GM23338 (cell line): ENCODE measurements around the gene SHISAL1. TPM values are rescaled to one million over a fixed set of nuclear protein-coding genes. Genes with fewer than 3 reads are reported as not detected.

Experiments used
- ATAC-seq: fragments of 200-7000 bp; cut with Tn5 transposase; 3 replicates; pipeline ENCODE4 v1.9.1; 2020
- DNase-seq: peaks from one replicate; pipeline ENCODE4 v3.0.0-alpha.2; 2015; ENCODE audit warnings: low spot score
- H2AFZ ChIP-seq: fragments of 200-600 bp; sonication (generic); 2 replicates; pipeline ENCODE4 v1.8.0; 2016; ENCODE audit warnings: antibody characterized with exemption, mild to moderate bottlenecking, moderate library complexity
- H3F3A ChIP-seq: fragments of 200-600 bp; sonication (generic); replicated peaks from 2 replicates; pipeline ENCODE4 v1.8.0; 2017; ENCODE audit warnings: antibody characterized with exemption, mixed run types, low read depth
- H3K27ac ChIP-seq: fragments of 200-600 bp; sonication (generic); 2 replicates; pipeline ENCODE4 v1.6.1; 2016; ENCODE audit warnings: low read depth
- H3K27me3 ChIP-seq: fragments of 200-600 bp; sonication (generic); 2 replicates; pipeline ENCODE4 v1.8.0; 2016; ENCODE audit warnings: mild to moderate bottlenecking, mixed run types, moderate library complexity; ENCODE audit not compliant: insufficient read depth
- H3K36me3 ChIP-seq: fragments of 200-600 bp; sonication (generic); 2 replicates; pipeline ENCODE4 v1.8.0; 2016; ENCODE audit warnings: mild to moderate bottlenecking; ENCODE audit not compliant: insufficient read depth
- H3K4me1 ChIP-seq: fragments of 200-600 bp; sonication (generic); 2 replicates; pipeline ENCODE4 v1.8.0; 2016; ENCODE audit warnings: mild to moderate bottlenecking, moderate library complexity; ENCODE audit not compliant: insufficient read depth
- H3K4me2 ChIP-seq: fragments of 200-600 bp; sonication (generic); 2 replicates; pipeline ENCODE4 v1.7.1; 2017; ENCODE audit warnings: mixed run types
- H3K4me3 ChIP-seq: fragments of 200-600 bp; sonication (generic); 2 replicates; pipeline ENCODE4 v1.6.1; 2016; ENCODE audit warnings: mixed run types
- H3K79me2 ChIP-seq: fragments of 200-600 bp; sonication (generic); replicated peaks from 2 replicates; pipeline ENCODE4 v1.8.0; 2017; ENCODE audit warnings: mild to moderate bottlenecking; ENCODE audit not compliant: insufficient read depth
- H3K9me2 ChIP-seq: fragments of 200-600 bp; sonication (generic); 2 replicates; pipeline ENCODE4 v1.8.0; 2017; ENCODE audit not compliant: insufficient read depth
- H4K20me1 ChIP-seq: fragments of 200-600 bp; sonication (generic); replicated peaks from 2 replicates; pipeline ENCODE4 v1.8.0; 2017; ENCODE audit warnings: mild to moderate bottlenecking; ENCODE audit not compliant: insufficient read depth
- H3K27ac Mint-ChIP-seq: 2 replicates; pipeline ENCODE4 v1.8.0; 2020; ENCODE audit warnings: inconsistent platforms, mild to moderate bottlenecking, moderate library complexity, mixed read lengths
- H3K27me3 Mint-ChIP-seq: 3 replicates; pipeline ENCODE4 v1.8.0; 2022; ENCODE audit warnings: low read depth, mild to moderate bottlenecking, moderate library complexity, mixed read lengths, inconsistent platforms; ENCODE audit not compliant: insufficient read depth, poor library complexity
- H3K36me3 Mint-ChIP-seq: 3 replicates; pipeline ENCODE4 v1.8.0; 2021; ENCODE audit warnings: low read depth, mild to moderate bottlenecking, inconsistent platforms, moderate library complexity, mixed read lengths
- H3K4me1 Mint-ChIP-seq: 3 replicates; pipeline ENCODE4 v1.8.0; 2020; ENCODE audit warnings: mild to moderate bottlenecking, inconsistent platforms, mixed read lengths
- H3K4me3 Mint-ChIP-seq: 3 replicates; pipeline ENCODE4 v1.8.0; 2021; ENCODE audit warnings: moderate library complexity, mild to moderate bottlenecking, inconsistent platforms, mixed read lengths
- H3K9me3 Mint-ChIP-seq: 3 replicates; pipeline ENCODE4 v1.8.0; 2020; ENCODE audit warnings: moderate library complexity, mild to moderate bottlenecking, inconsistent platforms, mixed read lengths
- CREB1 ChIP-seq: fragments of 250-450 bp; sonication (Bioruptor Pico); IDR thresholded peaks from 2 replicates; pipeline ENCODE4 v1.5.0; 2020; ENCODE audit warnings: low read depth, mild to moderate bottlenecking, moderate library complexity
- CTCF ChIP-seq, 2 experiments: fragments of 200-600 bp in 1 of 2; sonication (generic) in 1 of 2; conservative IDR thresholded peaks; 2 replicates each; pipeline versions ENCODE4 v1.5.1 to v1.6.1; 2016 to 2017; ENCODE audit warnings: antibody characterized with exemption in 2 of 2, low read depth in 2 of 2, mild to moderate bottlenecking in 2 of 2, moderate library complexity in 1 of 2
- ETS1 ChIP-seq: IDR thresholded peaks from 2 replicates; pipeline ENCODE4 v1.6.1; 2016; ENCODE audit warnings: antibody characterized with exemption
- EZH2 ChIP-seq: fragments of 200-600 bp; sonication (generic); IDR thresholded peaks from one replicate; pipeline ENCODE4 v1.8.0; 2017; ENCODE audit warnings: antibody characterized with exemption, mild to moderate bottlenecking, low read depth; ENCODE audit not compliant: unreplicated experiment
- EZH2phosphoT487 ChIP-seq: fragments of 200-600 bp; sonication (generic); IDR thresholded peaks from one replicate; pipeline ENCODE4 v1.8.1; 2018; ENCODE audit warnings: antibody characterized with exemption; ENCODE audit not compliant: unreplicated experiment
- JUNB ChIP-seq: IDR thresholded peaks from one replicate; pipeline ENCODE4 v1.6.1; 2016; ENCODE audit warnings: antibody characterized with exemption; ENCODE audit not compliant: unreplicated experiment
- NANOG ChIP-seq: IDR thresholded peaks from 2 replicates; pipeline ENCODE4 v1.6.1; 2016; ENCODE audit warnings: antibody characterized with exemption, borderline replicate concordance
- POLR2AphosphoS5 ChIP-seq: IDR thresholded peaks from 2 replicates; pipeline ENCODE4 v1.6.1; 2016; ENCODE audit warnings: antibody characterized with exemption, low read depth
- REST ChIP-seq: IDR thresholded peaks from one replicate; pipeline ENCODE4 v1.6.1; 2018; ENCODE audit warnings: antibody characterized with exemption; ENCODE audit not compliant: unreplicated experiment
- STAT1 ChIP-seq: IDR thresholded peaks from one replicate; pipeline ENCODE4 v1.6.1; 2016; ENCODE audit warnings: antibody characterized with exemption; ENCODE audit not compliant: unreplicated experiment
- ZNF114 ChIP-seq: fragments of 250-450 bp; sonication (Bioruptor Pico); IDR thresholded peaks from 2 replicates; pipeline ENCODE4 v1.5.0; 2020; ENCODE audit warnings: mild to moderate bottlenecking, moderate library complexity
- ZNF331 ChIP-seq: fragments of 250-450 bp; sonication (Bioruptor Pico); IDR thresholded peaks from 2 replicates; pipeline ENCODE4 v1.5.0; 2020; ENCODE audit warnings: low read depth, mild to moderate bottlenecking, moderate library complexity
- ZNF462 ChIP-seq: fragments of 250-450 bp; sonication (Bioruptor Pico); IDR thresholded peaks from 2 replicates; pipeline ENCODE4 v1.5.0; 2020; ENCODE audit warnings: mild to moderate bottlenecking, moderate library complexity
- polyA plus RNA-seq: library from polyadenylated mRNA; unstranded; fragments of >200 nt; fragmentation: Nextera tagmentation; extraction: Ambion mirVana; gene quantifications from 2 replicates; pipeline ENCODE4 v1.2.1, GENCODE V29; 2016
- total RNA-seq: library from RNA; depleted of rRNA; stranded (reverse); fragments of >200 nt; shearing (Covaris generic); gene quantifications from 2 replicates; pipeline ENCODE4 v1.2.3, GENCODE V29; 2014

SHISAL1 gene
- total and polyA plus RNA-seq, 2 experiments from 2014 or later, result 0.71 to 3.4 TPM

GRCh38 chr22:44207981-44208317 lies 104.8 kb downstream of the SHISAL1 start:
- Histone ChIP-seq H3K27ac (no peak overlapping the region), H3F3A (no peaks in the 10 kb centered on the region), H3K36me3 (no peaks in the 10 kb centered on the region), H3K79me2 (no peaks in the 10 kb centered on the region), H3K4me3 (no peak overlapping the region), H2AFZ (no peak overlapping the region), H4K20me1 (no peaks in the 10 kb centered on the region), H3K9me2 (no peaks in the 10 kb centered on the region; the same call in 1 of the 2 replicates), H3K27me3 (no peaks in the 10 kb centered on the region), H3K4me2 (no peak overlapping the region), H3K4me1 (no peaks in the 10 kb centered on the region)
- Mint-ChIP-seq H3K27ac (no peak overlapping the region), H3K4me1 (no peaks in the 10 kb centered on the region; the same call in 2 of the 3 replicates), H3K9me3 (peaks cover 3% of the 10 kb centered on the region; the same call in 1 of the 3 replicates), H3K36me3 (no peaks in the 10 kb centered on the region), H3K4me3 (no peak overlapping the region), H3K27me3 (peaks cover 5% of the 10 kb centered on the region)
- no peak for DNase-seq
- TF ChIP-seq ZNF114 (CRISPR knock-in tag) (no peak), CREB1 (CRISPR knock-in tag) (no peak), EZH2phosphoT487 (no peak), STAT1 (no peak), JUNB (no peak), ETS1 (no peak), CTCF (conservative IDR thresholded peaks at IDR 0.05; ENCODE audit: low read depth in 2 of 2) (no peak), POLR2AphosphoS5 (no peak), ZNF331 (CRISPR knock-in tag) (no peak), EZH2 (no peak), ZNF462 (CRISPR knock-in tag) (no peak), REST (no peak), NANOG (no peak)
- ATAC-seq, result no peak
